Measurements from ENCODE around the gene CHTF18. TPM values are rescaled to one million over a fixed set of nuclear protein-coding genes. Genes with fewer than 3 reads are reported as not detected.

CHTF18 gene
- total RNA-seq, 3 donors from 2014 or later: 11.9 to 32.4 (median 12.3) TPM

GRCh38 chr16:789191-789850 is 901 bp downstream of the CHTF18 start:
- no peaks in the 10 kb centered on the region for H3K9me3 ChIP-seq
- no peak for TF ChIP-seq CTCF (IDR thresholded peaks at IDR 0.05)
- H3K36me3 ChIP-seq (ENCODE audit: low read depth): no peaks in the 10 kb centered on the region
- DNase-seq (no peak), ATAC-seq (no peak)
- intact Hi-C loops (cut with DNase I, micrococcal nuclease): no loop called here
- H3K4me3 ChIP-seq: no peak overlapping the region
- peaks cover 17% of the 10 kb centered on the region for H3K4me1 ChIP-seq (ENCODE audit: low read depth)

- peaks cover 17% of the 10 kb centered on the region for H3K4me1 ChIP-seq (ENCODE audit: low read depth)
- no peaks in the 10 kb centered on the region for H3K9me3 ChIP-seq
- intact Hi-C loops (cut with DNase I, micrococcal nuclease): no loop called here
- TF ChIP-seq CTCF (IDR thresholded peaks at IDR 0.05): no peak
- no peak for ATAC-seq
- H3K4me3 ChIP-seq: no peak overlapping the region
- DNase-seq: no peak
- H3K36me3 ChIP-seq (ENCODE audit: low read depth): no peaks in the 10 kb centered on the region
These were observed 1.7 kb downstream of the CHTF18 start for GRCh38 chr16:790086-790485.

- H3K9me3 ChIP-seq: no peaks in the 10 kb centered on the region
- peaks cover 17% of the 10 kb centered on the region for H3K4me1 ChIP-seq (ENCODE audit: low read depth)
- TF ChIP-seq CTCF (IDR thresholded peaks at IDR 0.05): no peak
- ATAC-seq: no peak
- H3K36me3 ChIP-seq (ENCODE audit: low read depth): no peaks in the 10 kb centered on the region
- DNase-seq: no peak
- intact Hi-C loops (cut with DNase I, micrococcal nuclease): no loop called here
- H3K4me3 ChIP-seq: no peak overlapping the region
These were observed 2.7 kb downstream of the CHTF18 start for GRCh38 chr16:791131-791530.

GRCh38 chr16:792221-792995 is 4.0 kb downstream of the CHTF18 start:
- no peak for DNase-seq

GRCh38 chr16:793414-793813 is 5.0 kb downstream of the CHTF18 start:
- intact Hi-C loops (cut with DNase I, micrococcal nuclease): no loop called here
- Histone ChIP-seq H3K4me1 (ENCODE audit: low read depth) (peaks cover 7% of the 10 kb centered on the region), H3K9me3 (no peaks in the 10 kb centered on the region), H3K36me3 (ENCODE audit: low read depth) (no peaks in the 10 kb centered on the region), H3K4me3 (no peak overlapping the region)
- no peak for TF ChIP-seq CTCF (IDR thresholded peaks at IDR 0.05)
- ATAC-seq: no peak
- DNase-seq: no peak

More at GRCh38 chr16:792221-792995, 4.0 kb downstream of the CHTF18 start:
- no peak overlapping the region for H3K4me3 ChIP-seq
- no peak for ATAC-seq
- no peaks in the 10 kb centered on the region for H3K36me3 ChIP-seq (ENCODE audit: low read depth)
- intact Hi-C loops (cut with DNase I, micrococcal nuclease): no loop called here
- H3K4me1 ChIP-seq (ENCODE audit: low read depth): peaks cover 10% of the 10 kb centered on the region
- no peak for TF ChIP-seq CTCF (IDR thresholded peaks at IDR 0.05)
- no peaks in the 10 kb centered on the region for H3K9me3 ChIP-seq
